ENCODE measurements around the gene NFE2L3.
"Not testable (repeated sequence)": the region's sequence is repeated elsewhere in the genome, so short reads cannot be mapped to it uniquely, and the experiment has no call there.

Gene NFE2L3

GRCh38 chr7:26168458-26169023 lies 16.5 kb downstream of the NFE2L3 start:
- no peak for DNase-seq (ENCODE audit: low spot score)

GRCh38 chr7:26169271-26169670 lies 17.3 kb downstream of the NFE2L3 start:
- no peak for DNase-seq (ENCODE audit: low spot score)

- no peak for DNase-seq (ENCODE audit: low spot score)
Observed at GRCh38 chr7:26170663-26171062, 18.7 kb downstream of the NFE2L3 start.

GRCh38 chr7:26171601-26172000 lies 19.6 kb downstream of the NFE2L3 start:
- no peak for DNase-seq (ENCODE audit: low spot score)

- DNase-seq (ENCODE audit: low spot score): no peak
Observed at GRCh38 chr7:26172048-26172447, 20.1 kb downstream of the NFE2L3 start.

GRCh38 chr7:26175903-26176302 lies 23.9 kb downstream of the NFE2L3 start:
- not testable (repeated sequence) for DNase-seq (ENCODE audit: low spot score)

- not testable (repeated sequence) for DNase-seq (ENCODE audit: low spot score)
Observed at GRCh38 chr7:26176696-26177095, 24.7 kb downstream of the NFE2L3 start.

GRCh38 chr7:26177269-26177668 lies 25.3 kb downstream of the NFE2L3 start:
- DNase-seq (ENCODE audit: low spot score): not testable (repeated sequence)

GRCh38 chr7:26178272-26178960 lies 26.4 kb downstream of the NFE2L3 start:
- no peak for DNase-seq (ENCODE audit: low spot score)

GRCh38 chr7:26179422-26179821 lies 27.4 kb downstream of the NFE2L3 start:
- DNase-seq (ENCODE audit: low spot score): no peak

- DNase-seq (ENCODE audit: low spot score): no peak
Observed at GRCh38 chr7:26179826-26180497, 28.0 kb downstream of the NFE2L3 start.

GRCh38 chr7:26180792-26181198 lies 28.8 kb downstream of the NFE2L3 start:
- DNase-seq (ENCODE audit: low spot score): peak; percentile 61

- DNase-seq (ENCODE audit: low spot score): no peak
Observed at GRCh38 chr7:26181474-26182227, 29.7 kb downstream of the NFE2L3 start.

GRCh38 chr7:26182283-26182682 lies 30.3 kb downstream of the NFE2L3 start:
- DNase-seq (ENCODE audit: low spot score): no peak

GRCh38 chr7:26182706-26183105 lies 30.7 kb downstream of the NFE2L3 start:
- no peak for DNase-seq (ENCODE audit: low spot score)

- no peak for DNase-seq (ENCODE audit: low spot score)
Observed at GRCh38 chr7:26183545-26184280, 31.7 kb downstream of the NFE2L3 start.

GRCh38 chr7:26184281-26185101 lies 32.5 kb downstream of the NFE2L3 start:
- DNase-seq (ENCODE audit: low spot score): not testable (repeated sequence)

- no peak for DNase-seq (ENCODE audit: low spot score)
Observed at GRCh38 chr7:26185131-26185843, 33.3 kb downstream of the NFE2L3 start.

GRCh38 chr7:26185844-26186180 lies 33.8 kb downstream of the NFE2L3 start:
- DNase-seq (ENCODE audit: low spot score): no peak

Measured in hematopoietic multipotent progenitor cell treated with erythropoietin and hydrocortisone succinate and interleukin-3 and kit ligand, for 17 days (in vitro differentiated cells).